ENCODE results near the gene RNF213. TPM values are rescaled to one million over a fixed set of nuclear protein-coding genes. Genes with fewer than 3 reads are reported as not detected.

Gene RNF213
- total RNA-seq, 2 donors from 2014 or later, result 150 to 174 TPM

DNA sequence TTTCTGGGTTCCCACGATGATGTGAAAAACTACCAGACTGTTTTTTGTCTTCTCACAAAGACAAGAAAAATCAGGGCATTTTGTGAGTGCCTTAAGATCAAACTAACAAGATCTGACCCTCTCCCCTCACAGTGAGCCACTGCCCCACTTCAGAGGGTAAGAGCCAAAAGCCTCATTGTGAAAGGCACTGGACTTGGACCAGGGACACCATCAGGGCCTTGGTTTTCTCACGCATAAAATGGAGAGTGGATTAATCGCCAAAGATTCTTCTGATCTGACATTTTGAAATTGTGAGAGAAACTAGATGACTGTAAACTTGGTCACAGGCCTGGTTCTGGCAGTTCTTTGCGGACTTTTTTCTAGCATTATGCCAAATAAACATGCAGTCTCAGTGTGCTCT is 133.3 kb downstream of the RNF213 start:
- ATAC-seq (ENCODE audit: insufficient number of reproducible peaks, low FRiP score, low read depth) (no peak), DNase-seq (ENCODE audit: low spot score) (no peak)
- no peaks in the 10 kb centered on the region for H3K9me3 ChIP-seq
- H3K4me1 ChIP-seq (ENCODE audit: control insufficient read depth in 1 of 2, low read depth in 2 of 2), result no peaks in the 10 kb centered on the region
- H3K27me3 ChIP-seq (replicated peaks; ENCODE audit: insufficient read depth), result no peaks in the 10 kb centered on the region
- TF ChIP-seq, protein P1, sequence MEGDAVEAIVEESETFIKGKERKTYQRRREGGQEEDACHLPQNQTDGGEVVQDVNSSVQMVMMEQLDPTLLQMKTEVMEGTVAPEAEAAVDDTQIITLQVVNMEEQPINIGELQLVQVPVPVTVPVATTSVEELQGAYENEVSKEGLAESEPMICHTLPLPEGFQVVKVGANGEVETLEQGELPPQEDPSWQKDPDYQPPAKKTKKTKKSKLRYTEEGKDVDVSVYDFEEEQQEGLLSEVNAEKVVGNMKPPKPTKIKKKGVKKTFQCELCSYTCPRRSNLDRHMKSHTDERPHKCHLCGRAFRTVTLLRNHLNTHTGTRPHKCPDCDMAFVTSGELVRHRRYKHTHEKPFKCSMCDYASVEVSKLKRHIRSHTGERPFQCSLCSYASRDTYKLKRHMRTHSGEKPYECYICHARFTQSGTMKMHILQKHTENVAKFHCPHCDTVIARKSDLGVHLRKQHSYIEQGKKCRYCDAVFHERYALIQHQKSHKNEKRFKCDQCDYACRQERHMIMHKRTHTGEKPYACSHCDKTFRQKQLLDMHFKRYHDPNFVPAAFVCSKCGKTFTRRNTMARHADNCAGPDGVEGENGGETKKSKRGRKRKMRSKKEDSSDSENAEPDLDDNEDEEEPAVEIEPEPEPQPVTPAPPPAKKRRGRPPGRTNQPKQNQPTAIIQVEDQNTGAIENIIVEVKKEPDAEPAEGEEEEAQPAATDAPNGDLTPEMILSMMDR (IDR thresholded peaks at IDR 0.05), result no peak
- H3K36me3 ChIP-seq, result peaks cover 54% of the 10 kb centered on the region
- H3K4me3 ChIP-seq, result no peak overlapping the region
- no peak overlapping the region for H3K27ac ChIP-seq

- DNase-seq (ENCODE audit: low spot score) (no peak), ATAC-seq (ENCODE audit: insufficient number of reproducible peaks, low FRiP score, low read depth) (no peak)
- Histone ChIP-seq H3K27ac (no peak overlapping the region), H3K36me3 (peaks cover 48% of the 10 kb centered on the region), H3K4me3 (no peak overlapping the region), H3K4me1 (ENCODE audit: control insufficient read depth in 1 of 2, low read depth in 2 of 2) (no peaks in the 10 kb centered on the region), H3K9me3 (no peaks in the 10 kb centered on the region), H3K27me3 (replicated peaks; ENCODE audit: insufficient read depth) (no peaks in the 10 kb centered on the region)
- TF ChIP-seq, protein P1 (IDR thresholded peaks at IDR 0.05), result no peak
Measured at GRCh38 chr17:80394629-80395216, 134.1 kb downstream of the RNF213 start.

DNA sequence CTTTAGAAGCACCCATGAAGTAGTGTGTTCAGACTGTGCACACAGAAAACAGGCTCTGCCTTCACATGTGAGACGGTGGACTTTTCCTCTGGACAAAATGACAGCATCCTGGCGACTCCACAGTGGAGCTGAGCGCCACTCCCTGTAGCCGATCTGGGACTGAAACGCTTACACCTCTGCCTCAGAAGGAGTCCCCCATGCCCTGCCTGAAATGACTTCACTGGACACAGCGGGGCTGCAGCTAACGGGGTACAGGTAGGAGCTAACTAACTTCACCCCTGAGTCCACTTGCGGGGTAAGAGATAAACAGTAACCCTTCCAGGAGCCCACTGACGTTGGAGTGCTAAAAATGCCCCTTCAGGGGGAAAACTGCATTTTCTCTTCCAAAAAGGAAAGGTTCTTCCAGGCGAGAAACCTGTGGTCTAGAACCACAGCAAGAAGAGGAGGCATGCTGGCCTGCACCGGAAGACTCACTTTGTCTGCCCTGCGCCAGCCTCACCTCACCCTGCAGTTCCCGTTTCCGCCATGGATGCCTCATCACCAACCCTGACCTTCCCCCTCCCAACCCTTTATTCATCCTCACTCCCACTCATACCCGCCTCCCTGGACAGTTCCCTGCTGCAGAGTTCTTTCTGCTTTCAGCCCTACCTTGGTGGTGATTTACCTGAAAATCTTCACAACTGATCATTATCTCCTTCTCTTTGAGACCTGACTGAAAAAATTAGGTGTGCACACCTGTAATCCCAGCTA is 134.9 kb downstream of the RNF213 start:
- Histone ChIP-seq H3K4me1 (ENCODE audit: control insufficient read depth in 1 of 2, low read depth in 2 of 2) (no peaks in the 10 kb centered on the region), H3K27ac (no peak overlapping the region), H3K4me3 (no peak overlapping the region), H3K27me3 (replicated peaks; ENCODE audit: insufficient read depth) (no peaks in the 10 kb centered on the region), H3K9me3 (no peaks in the 10 kb centered on the region), H3K36me3 (peaks cover 39% of the 10 kb centered on the region)
- DNase-seq (ENCODE audit: low spot score) (no peak), ATAC-seq (ENCODE audit: insufficient number of reproducible peaks, low FRiP score, low read depth) (no peak)
- TF ChIP-seq, protein P1 (IDR thresholded peaks at IDR 0.05), result no peak

GRCh38 chr17:80396157-80397033 is 135.7 kb downstream of the RNF213 start:
- Histone ChIP-seq H3K4me1 (ENCODE audit: control insufficient read depth in 1 of 2, low read depth in 2 of 2) (no peaks in the 10 kb centered on the region), H3K36me3 (peaks cover 31% of the 10 kb centered on the region), H3K9me3 (no peaks in the 10 kb centered on the region), H3K4me3 (no peak overlapping the region), H3K27me3 (replicated peaks; ENCODE audit: insufficient read depth) (no peaks in the 10 kb centered on the region), H3K27ac (no peak overlapping the region)
- no peak for ATAC-seq (ENCODE audit: insufficient number of reproducible peaks, low FRiP score, low read depth)
- DNase-seq (ENCODE audit: low spot score), result no peak
- TF ChIP-seq, protein P1 (IDR thresholded peaks at IDR 0.05), result no peak

GRCh38 chr17:80397034-80397387 is 136.4 kb downstream of the RNF213 start:
- Histone ChIP-seq H3K36me3 (peaks cover 28% of the 10 kb centered on the region), H3K4me3 (no peak overlapping the region), H3K27me3 (replicated peaks; ENCODE audit: insufficient read depth) (no peaks in the 10 kb centered on the region), H3K4me1 (ENCODE audit: control insufficient read depth in 1 of 2, low read depth in 2 of 2) (no peaks in the 10 kb centered on the region), H3K9me3 (no peaks in the 10 kb centered on the region), H3K27ac (no peak overlapping the region)
- DNase-seq (ENCODE audit: low spot score) (no peak), ATAC-seq (ENCODE audit: insufficient number of reproducible peaks, low FRiP score, low read depth) (no peak)
- TF ChIP-seq, protein P1 (IDR thresholded peaks at IDR 0.05), result no peak
